ENCODE data around the gene JAG1. TPM values are rescaled to one million over a fixed set of nuclear protein-coding genes. Genes with fewer than 3 reads are reported as not detected.

The JAG1 gene
- total RNA-seq, 1 donor from 2014 or later, result 132 TPM

GRCh38 chr20:10718661-10719060 lies 44.9 kb upstream of the JAG1 start:
- Histone ChIP-seq H3K4me3 (ENCODE audit: low read depth, low read length) (no peak overlapping the region), H3K27me3 (ENCODE audit: control insufficient read depth, insufficient read depth, low read length) (no peaks in the 10 kb centered on the region), H3K36me3 (ENCODE audit: control insufficient read depth, insufficient read depth, low read length) (no peaks in the 10 kb centered on the region)
- no peak for TF ChIP-seq CTCF (IDR thresholded peaks at IDR 0.05; ENCODE audit: insufficient read depth, low read length, poor library complexity, severe bottlenecking)
- no peak for DNase-seq (ENCODE audit: low read depth)

GRCh38 chr20:10716855-10717254 lies 43.1 kb upstream of the JAG1 start:
- H3K27me3 ChIP-seq (ENCODE audit: control insufficient read depth, insufficient read depth, low read length), result no peaks in the 10 kb centered on the region
- no peaks in the 10 kb centered on the region for H3K36me3 ChIP-seq (ENCODE audit: control insufficient read depth, insufficient read depth, low read length)
- no peak overlapping the region for H3K4me3 ChIP-seq (ENCODE audit: low read depth, low read length)
- no peak for TF ChIP-seq CTCF (IDR thresholded peaks at IDR 0.05; ENCODE audit: insufficient read depth, low read length, poor library complexity, severe bottlenecking)
- DNase-seq (ENCODE audit: low read depth), result no peak

GRCh38 chr20:10715035-10715434 lies 41.2 kb upstream of the JAG1 start:
- Histone ChIP-seq H3K4me3 (ENCODE audit: low read depth, low read length) (no peak overlapping the region), H3K27me3 (ENCODE audit: control insufficient read depth, insufficient read depth, low read length) (no peaks in the 10 kb centered on the region), H3K36me3 (ENCODE audit: control insufficient read depth, insufficient read depth, low read length) (no peaks in the 10 kb centered on the region)
- no peak for DNase-seq (ENCODE audit: low read depth)
- TF ChIP-seq CTCF (IDR thresholded peaks at IDR 0.05; ENCODE audit: insufficient read depth, low read length, poor library complexity, severe bottlenecking), result no peak

GRCh38 chr20:10714236-10714975 lies 40.6 kb upstream of the JAG1 start:
- DNase-seq (ENCODE audit: low read depth), result no peak
- no peaks in the 10 kb centered on the region for H3K27me3 ChIP-seq (ENCODE audit: control insufficient read depth, insufficient read depth, low read length)
- no peaks in the 10 kb centered on the region for H3K36me3 ChIP-seq (ENCODE audit: control insufficient read depth, insufficient read depth, low read length)
- H3K4me3 ChIP-seq (ENCODE audit: low read depth, low read length), result no peak overlapping the region
- no peak for TF ChIP-seq CTCF (IDR thresholded peaks at IDR 0.05; ENCODE audit: insufficient read depth, low read length, poor library complexity, severe bottlenecking)

- no peak overlapping the region for H3K4me3 ChIP-seq (ENCODE audit: low read depth, low read length)
- no peak for TF ChIP-seq CTCF (IDR thresholded peaks at IDR 0.05; ENCODE audit: insufficient read depth, low read length, poor library complexity, severe bottlenecking)
- H3K36me3 ChIP-seq (ENCODE audit: control insufficient read depth, insufficient read depth, low read length), result no peaks in the 10 kb centered on the region
- no peak for DNase-seq (ENCODE audit: low read depth)
- no peaks in the 10 kb centered on the region for H3K27me3 ChIP-seq (ENCODE audit: control insufficient read depth, insufficient read depth, low read length)
These were observed 39.4 kb upstream of the JAG1 start for GRCh38 chr20:10713161-10713560.

- no peak for TF ChIP-seq CTCF (IDR thresholded peaks at IDR 0.05; ENCODE audit: insufficient read depth, low read length, poor library complexity, severe bottlenecking)
- Histone ChIP-seq H3K4me3 (ENCODE audit: low read depth, low read length) (no peak overlapping the region), H3K36me3 (ENCODE audit: control insufficient read depth, insufficient read depth, low read length) (no peaks in the 10 kb centered on the region), H3K27me3 (ENCODE audit: control insufficient read depth, insufficient read depth, low read length) (no peaks in the 10 kb centered on the region)
- DNase-seq (ENCODE audit: low read depth), result no peak
These were observed 38.2 kb upstream of the JAG1 start for GRCh38 chr20:10711903-10712451.
